PC-3 (cell line): ENCODE measurements around the gene CEP78.

Experiments used
- EZH2 ChIP-seq: fragments of 300-600 bp; sonication (generic); IDR thresholded peaks from one replicate; pipeline ENCODE4 v1.6.1; 2017; ENCODE audit warnings: antibody characterized with exemption, mild to moderate bottlenecking, low read length; ENCODE audit not compliant: unreplicated experiment
- EZH2phosphoT487 ChIP-seq: fragments of 300-600 bp; sonication (generic); IDR thresholded peaks from 2 replicates; pipeline ENCODE4 v1.6.1; 2018; ENCODE audit warnings: mild to moderate bottlenecking, antibody characterized with exemption, low read length, borderline replicate concordance
- TF ChIP-seq, protein P1 (sequence below): fragments of 300-600 bp; sonication (generic); conservative IDR thresholded peaks from 2 replicates; pipeline ENCODE4 v1.5.1; 2017; ENCODE audit warnings: antibody characterized with exemption, low read depth, mild to moderate bottlenecking, low read length

DNA sequence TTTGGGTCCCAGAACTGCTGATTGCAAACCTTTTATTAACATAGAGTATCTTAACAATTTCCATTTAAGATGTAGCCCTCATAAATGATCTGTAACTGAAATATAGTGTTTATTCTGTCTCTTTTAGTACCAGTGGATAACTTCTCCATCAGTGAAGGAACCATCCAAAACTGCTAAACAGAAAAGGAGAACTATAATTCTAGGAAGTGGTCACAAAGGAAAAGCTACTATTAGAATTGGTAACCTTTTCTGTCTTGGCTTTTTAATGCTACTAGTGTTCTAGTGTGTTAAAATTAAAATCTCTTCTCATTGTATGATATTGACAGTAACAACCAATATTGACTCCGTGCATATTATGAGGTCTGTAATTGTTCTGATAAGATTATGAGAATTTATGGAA, 12.8 kb downstream of the CEP78 start:
- TF ChIP-seq EZH2 (no peak), EZH2phosphoT487 (no peak)
- TF ChIP-seq, protein P1, sequence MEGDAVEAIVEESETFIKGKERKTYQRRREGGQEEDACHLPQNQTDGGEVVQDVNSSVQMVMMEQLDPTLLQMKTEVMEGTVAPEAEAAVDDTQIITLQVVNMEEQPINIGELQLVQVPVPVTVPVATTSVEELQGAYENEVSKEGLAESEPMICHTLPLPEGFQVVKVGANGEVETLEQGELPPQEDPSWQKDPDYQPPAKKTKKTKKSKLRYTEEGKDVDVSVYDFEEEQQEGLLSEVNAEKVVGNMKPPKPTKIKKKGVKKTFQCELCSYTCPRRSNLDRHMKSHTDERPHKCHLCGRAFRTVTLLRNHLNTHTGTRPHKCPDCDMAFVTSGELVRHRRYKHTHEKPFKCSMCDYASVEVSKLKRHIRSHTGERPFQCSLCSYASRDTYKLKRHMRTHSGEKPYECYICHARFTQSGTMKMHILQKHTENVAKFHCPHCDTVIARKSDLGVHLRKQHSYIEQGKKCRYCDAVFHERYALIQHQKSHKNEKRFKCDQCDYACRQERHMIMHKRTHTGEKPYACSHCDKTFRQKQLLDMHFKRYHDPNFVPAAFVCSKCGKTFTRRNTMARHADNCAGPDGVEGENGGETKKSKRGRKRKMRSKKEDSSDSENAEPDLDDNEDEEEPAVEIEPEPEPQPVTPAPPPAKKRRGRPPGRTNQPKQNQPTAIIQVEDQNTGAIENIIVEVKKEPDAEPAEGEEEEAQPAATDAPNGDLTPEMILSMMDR = no peak
